ENCODE data around the gene ZBTB39.

The ZBTB39 gene

GRCh38 chr12:56957229-56958052, 48.9 kb downstream of the ZBTB39 start, which contains the start of gene RDH16:
TSS of gene RDH16 (minus strand) at chr12:56957608. CDS start at chr12:56957462, 146 bp downstream.
- H3K4me3 ChIP-seq (replicated peaks; ENCODE audit: low read depth, low read length): no peak within 1 kb of the TSS
- DNase-seq (ENCODE audit: extremely low read depth, insufficient read length): no peak
- no peaks in the 10 kb centered on the region for H3K36me3 ChIP-seq (ENCODE audit: control insufficient read depth, insufficient read depth, low read length)
- H3K27me3 ChIP-seq (replicated peaks; ENCODE audit: control insufficient read depth, insufficient read depth, low read length): 0 out of 2 replicates have a peak, but pooled peaks cover 2% of the 10 kb centered on the region
- TF ChIP-seq CTCF (IDR thresholded peaks at IDR 0.05; ENCODE audit: insufficient read depth, low read length, poor library complexity, severe bottlenecking): no peak

GRCh38 chr12:56955631-56956256, 50.6 kb downstream of the ZBTB39 start:
- TF ChIP-seq CTCF (IDR thresholded peaks at IDR 0.05; ENCODE audit: insufficient read depth, low read length, poor library complexity, severe bottlenecking): no peak
- H3K36me3 ChIP-seq (ENCODE audit: control insufficient read depth, insufficient read depth, low read length): no peaks in the 10 kb centered on the region
- H3K27me3 ChIP-seq (replicated peaks; ENCODE audit: control insufficient read depth, insufficient read depth, low read length): 0 out of 2 replicates have a peak, but pooled peaks cover 2% of the 10 kb centered on the region
- H3K4me3 ChIP-seq (replicated peaks; ENCODE audit: low read depth, low read length): no peak overlapping the region
- DNase-seq (ENCODE audit: extremely low read depth, insufficient read length): no peak

GRCh38 chr12:56954958-56955355, 51.4 kb downstream of the ZBTB39 start:
- Histone ChIP-seq H3K36me3 (ENCODE audit: control insufficient read depth, insufficient read depth, low read length) (no peaks in the 10 kb centered on the region), H3K27me3 (replicated peaks; ENCODE audit: control insufficient read depth, insufficient read depth, low read length) (0 out of 2 replicates have a peak, but pooled peaks cover 2% of the 10 kb centered on the region), H3K4me3 (replicated peaks; ENCODE audit: low read depth, low read length) (no peak overlapping the region)
- no peak for DNase-seq (ENCODE audit: extremely low read depth, insufficient read length)
- no peak for TF ChIP-seq CTCF (IDR thresholded peaks at IDR 0.05; ENCODE audit: insufficient read depth, low read length, poor library complexity, severe bottlenecking)

- no peak for DNase-seq (ENCODE audit: extremely low read depth, insufficient read length)
- no peak for TF ChIP-seq CTCF (IDR thresholded peaks at IDR 0.05; ENCODE audit: insufficient read depth, low read length, poor library complexity, severe bottlenecking)
- H3K27me3 ChIP-seq (replicated peaks; ENCODE audit: control insufficient read depth, insufficient read depth, low read length): 0 out of 2 replicates have a peak, but pooled peaks cover 2% of the 10 kb centered on the region
- no peaks in the 10 kb centered on the region for H3K36me3 ChIP-seq (ENCODE audit: control insufficient read depth, insufficient read depth, low read length)
- H3K4me3 ChIP-seq (replicated peaks; ENCODE audit: low read depth, low read length): no peak overlapping the region
Observed at GRCh38 chr12:56954057-56954957, 52.0 kb downstream of the ZBTB39 start.

- no peak for DNase-seq (ENCODE audit: extremely low read depth, insufficient read length)
- no peak for TF ChIP-seq CTCF (IDR thresholded peaks at IDR 0.05; ENCODE audit: insufficient read depth, low read length, poor library complexity, severe bottlenecking)
- H3K4me3 ChIP-seq (replicated peaks; ENCODE audit: low read depth, low read length): no peak overlapping the region
- H3K36me3 ChIP-seq (ENCODE audit: control insufficient read depth, insufficient read depth, low read length): no peaks in the 10 kb centered on the region
- H3K27me3 ChIP-seq (replicated peaks; ENCODE audit: control insufficient read depth, insufficient read depth, low read length): 0 out of 2 replicates have a peak, but pooled peaks cover 2% of the 10 kb centered on the region
Observed at GRCh38 chr12:56953314-56953713, 53.0 kb downstream of the ZBTB39 start.
